CD4-positive, alpha-beta memory T cell (primary cell): ENCODE results near the gene EIF3L. TPM values are rescaled to one million over a fixed set of nuclear protein-coding genes. Genes with fewer than 3 reads are reported as not detected.

ENCODE experiments used
- CTCF ChIA-PET: fragments of 350-600 bp; sonication (Branson Sonifier 250); formaldehyde crosslinking; loops from one replicate; lab custom pipeline; 2021; ENCODE audit warnings: inconsistent platforms; ENCODE audit not compliant: partially characterized antibody; lab: Charles Lee
- POLR2A ChIA-PET: fragments of 350-600 bp; sonication (Branson Sonifier 250); formaldehyde crosslinking; loops from one replicate; lab custom pipeline; 2021; ENCODE audit not compliant: partially characterized antibody; lab: Charles Lee
- DNase-seq, 5 donors: peaks; one replicate each; pipeline versions ENCODE4 v3.0.0 to v3.0.0-alpha.2; 2020 to 2022; ENCODE audit warnings: mixed read lengths in 1 of 5
- H3K27ac ChIP-seq: one replicate; pipeline ENCODE4 v1.7.0; 2013; ENCODE audit warnings: low read depth, low read length
- H3K27me3 ChIP-seq: 2 replicates; pipeline ENCODE4 v1.7.0; 2013; ENCODE audit warnings: mild to moderate bottlenecking, low read length, moderate library complexity; ENCODE audit not compliant: insufficient read depth
- H3K36me3 ChIP-seq: 2 replicates; pipeline ENCODE4 v1.7.0; 2013; ENCODE audit warnings: mild to moderate bottlenecking, low read length, moderate library complexity; ENCODE audit not compliant: insufficient read depth
- H3K4me1 ChIP-seq: 2 replicates; pipeline ENCODE4 v1.7.0; 2013; ENCODE audit warnings: mild to moderate bottlenecking, low read length, moderate library complexity; ENCODE audit not compliant: insufficient read depth
- H3K4me3 ChIP-seq, 2 donors: one replicate each; pipeline ENCODE4 v1.7.0; 2013; ENCODE audit warnings: low read length in 2 of 2, mild to moderate bottlenecking in 1 of 2
- H3K9me3 ChIP-seq, 2 donors: one replicate each; pipeline ENCODE4 v1.7.0; 2013; ENCODE audit warnings: low read length in 2 of 2, control low read depth in 1 of 2; ENCODE audit not compliant: control insufficient read depth in 1 of 2
- H3K27ac Mint-ChIP-seq, 7 donors: one replicate each; pipeline ENCODE4 v1.8.0; 2020 to 2021; ENCODE audit warnings: mixed read lengths in 7 of 7, mild to moderate bottlenecking in 6 of 7, inconsistent platforms in 3 of 7, moderate library complexity in 3 of 7
- H3K27me3 Mint-ChIP-seq, 2 donors: one replicate each; pipeline ENCODE4 v1.8.0; 2020 to 2021; ENCODE audit warnings: mixed read lengths in 2 of 2
- H3K36me3 Mint-ChIP-seq, 2 donors: one replicate each; pipeline ENCODE4 v1.8.0; 2020 to 2021; ENCODE audit warnings: mixed read lengths in 2 of 2, inconsistent platforms in 1 of 2, mild to moderate bottlenecking in 1 of 2
- H3K4me1 Mint-ChIP-seq, 4 donors: one replicate each; pipeline ENCODE4 v1.8.0; 2020 to 2021; ENCODE audit warnings: mixed read lengths in 4 of 4, mild to moderate bottlenecking in 1 of 4
- H3K4me3 Mint-ChIP-seq, 8 donors: one replicate each; pipeline ENCODE4 v1.8.0; 2020 to 2021; ENCODE audit warnings: mixed read lengths in 8 of 8, mild to moderate bottlenecking in 7 of 8, moderate library complexity in 6 of 8, inconsistent platforms in 3 of 8
- H3K9me3 Mint-ChIP-seq, 8 donors: one replicate each; pipeline ENCODE4 v1.8.0; 2020 to 2021; ENCODE audit warnings: mixed read lengths in 8 of 8, mild to moderate bottlenecking in 5 of 8, inconsistent platforms in 3 of 8, moderate library complexity in 1 of 8
- intact Hi-C: fragments of 100-400 bp; cut with micrococcal nuclease; formaldehyde crosslinking; loops from one replicate; pipeline ENCODE4 v1.15.1; 2023
- polyA plus RNA-seq, 2 donors: library from polyadenylated mRNA; unstranded; fragments of 300-500 nt; fragmentation: Illumina TruSeq; gene quantifications; one replicate each; pipeline ENCODE4 v1.2.3, GENCODE V29; 2021
- total RNA-seq, 2 experiments: library from RNA; stranded (reverse); gene quantifications; one replicate each; pipeline ENCODE4 v1.2.3, GENCODE V29; 2021

EIF3L gene
- total and polyA plus RNA-seq, 4 experiments from 2014 or later: 226 to 571 (median 457) TPM

- H3K27me3 ChIP-seq: no peaks in the 10 kb centered on the region
- H3K4me1 ChIP-seq: no peaks in the 10 kb centered on the region
- ChIA-PET POLR2A (interaction anchor here (1.2 kb wide), 1 partner anchor 20 kb away, joined by 3 read pairs; the partner anchor contains the start of gene MICALL1), CTCF (no interaction called here)
- H3K36me3 ChIP-seq: peaks cover 13% of the 10 kb centered on the region
- no peak for DNase-seq
- H3K9me3 Mint-ChIP-seq: peaks cover 0 to 2% (median 0%) of the 10 kb centered on the region in 8 donors
- no peaks in the 10 kb centered on the region for H3K27me3 Mint-ChIP-seq
- peaks cover 0 to 3% (median 0%) of the 10 kb centered on the region in 4 donors for H3K4me1 Mint-ChIP-seq
- no peak overlapping the region for H3K4me3 Mint-ChIP-seq
- intact Hi-C loops: no loop called here
- peaks cover 14 to 44% of the 10 kb centered on the region in 2 donors for H3K36me3 Mint-ChIP-seq
- H3K27ac Mint-ChIP-seq: peak overlapping the region in 1 of 7 donors; percentile 53
- H3K4me3 ChIP-seq: no peak overlapping the region
- no peak overlapping the region for H3K27ac ChIP-seq
- H3K9me3 ChIP-seq: no peaks in the 10 kb centered on the region
These were observed 77.1 kb downstream of the EIF3L start for GRCh38 chr22:37926358-37926757.

- Mint-ChIP-seq H3K27ac (no peak overlapping the region), H3K27me3 (no peaks in the 10 kb centered on the region), H3K9me3 (peaks cover 0 to 2% (median 0%) of the 10 kb centered on the region in 8 donors), H3K4me3 (no peak overlapping the region), H3K36me3 (peaks cover 17 to 43% of the 10 kb centered on the region in 2 donors), H3K4me1 (peaks cover 0 to 3% (median 0%) of the 10 kb centered on the region in 4 donors)
- intact Hi-C loops: no loop called here
- Histone ChIP-seq H3K27ac (no peak overlapping the region), H3K4me3 (no peak overlapping the region), H3K27me3 (no peaks in the 10 kb centered on the region), H3K4me1 (no peaks in the 10 kb centered on the region), H3K36me3 (peaks cover 13% of the 10 kb centered on the region), H3K9me3 (no peaks in the 10 kb centered on the region)
- DNase-seq: no peak
- ChIA-PET POLR2A (interaction anchor here (0.7 to 1.2 kb wide), 3 partner anchors 21 to 83 kb away, joined by 3 read pairs; partner anchors contain the start of genes ANKRD54 and MICALL1), CTCF (no interaction called here)
These were observed 77.8 kb downstream of the EIF3L start for GRCh38 chr22:37926771-37927636.

GRCh38 chr22:37927637-37927936 lies 78.4 kb downstream of the EIF3L start:
- Mint-ChIP-seq H3K4me3 (no peak overlapping the region), H3K27ac (no peak overlapping the region), H3K27me3 (no peaks in the 10 kb centered on the region), H3K36me3 (peaks cover 18 to 45% of the 10 kb centered on the region in 2 donors), H3K9me3 (peaks cover 0 to 2% (median 0%) of the 10 kb centered on the region in 8 donors), H3K4me1 (peaks cover 0 to 3% (median 0%) of the 10 kb centered on the region in 4 donors)
- Histone ChIP-seq H3K9me3 (no peaks in the 10 kb centered on the region), H3K27me3 (no peaks in the 10 kb centered on the region), H3K27ac (no peak overlapping the region), H3K4me1 (no peaks in the 10 kb centered on the region), H3K4me3 (no peak overlapping the region), H3K36me3 (peaks cover 13% of the 10 kb centered on the region)
- POLR2A ChIA-PET: interaction anchor here (0.7 to 1.2 kb wide), 2 partner anchors 21 to 84 kb away, joined by 3 read pairs; partner anchors contain the start of genes ANKRD54 and MICALL1
- CTCF ChIA-PET: interaction anchor here (0.6 kb wide), 1 partner anchor 8 kb away, joined by 3 read pairs; no protein-coding TSS in a partner anchor
- DNase-seq: no peak
- intact Hi-C loops: no loop called here

- Histone ChIP-seq H3K27me3 (no peaks in the 10 kb centered on the region), H3K27ac (no peak overlapping the region), H3K4me3 (no peak overlapping the region), H3K4me1 (peaks cover 11% of the 10 kb centered on the region), H3K9me3 (no peaks in the 10 kb centered on the region), H3K36me3 (peaks cover 13% of the 10 kb centered on the region)
- Mint-ChIP-seq H3K36me3 (peaks cover 14 to 45% of the 10 kb centered on the region in 2 donors), H3K27me3 (no peaks in the 10 kb centered on the region), H3K4me1 (peaks cover 7 to 13% (median 8%) of the 10 kb centered on the region in 4 donors), H3K9me3 (peaks cover 0 to 2% (median 0%) of the 10 kb centered on the region in 8 donors), H3K27ac (peak overlapping the region in 2 of 7 donors; percentile 62 to 63), H3K4me3 (no peak overlapping the region)
- intact Hi-C loops: no loop called here
- ChIA-PET CTCF (no interaction called here), POLR2A (no interaction called here)
- no peak for DNase-seq
These were observed 80.2 kb downstream of the EIF3L start for GRCh38 chr22:37929390-37929789.

GRCh38 chr22:37930270-37930951 lies 81.2 kb downstream of the EIF3L start:
- H3K4me1 ChIP-seq: peaks cover 11% of the 10 kb centered on the region
- H3K27me3 Mint-ChIP-seq: no peaks in the 10 kb centered on the region
- no peak overlapping the region for H3K27ac Mint-ChIP-seq
- peaks cover 11 to 39% of the 10 kb centered on the region in 2 donors for H3K36me3 Mint-ChIP-seq
- intact Hi-C loops: no loop called here
- no peak for DNase-seq
- H3K27me3 ChIP-seq: no peaks in the 10 kb centered on the region
- H3K4me3 ChIP-seq: no peak overlapping the region
- ChIA-PET CTCF (interaction anchor here (1.2 to 5.5 kb wide), 5 partner anchors 18 to 113 kb away, joined by 4 to 42 read pairs (median 8); partner anchors contain the start of gene MICALL1), POLR2A (interaction anchor here (1.5 kb wide), 1 partner anchor 24 kb away, joined by 6 read pairs; the partner anchor contains the start of gene MICALL1)
- peaks cover 13% of the 10 kb centered on the region for H3K36me3 ChIP-seq
- no peak overlapping the region for H3K4me3 Mint-ChIP-seq
- H3K27ac ChIP-seq: no peak overlapping the region
- peaks cover 7 to 13% (median 8%) of the 10 kb centered on the region in 4 donors for H3K4me1 Mint-ChIP-seq
- H3K9me3 Mint-ChIP-seq: peaks cover 0 to 2% (median 0%) of the 10 kb centered on the region in 8 donors
- H3K9me3 ChIP-seq: no peaks in the 10 kb centered on the region

- POLR2A ChIA-PET: interaction anchor here (0.6 to 1.5 kb wide), 2 partner anchors 25 to 98 kb away, joined by 4 to 6 read pairs; partner anchors contain the start of gene MICALL1
- H3K36me3 Mint-ChIP-seq: peaks cover 9 to 37% of the 10 kb centered on the region in 2 donors
- H3K9me3 Mint-ChIP-seq: peaks cover 0 to 2% (median 0%) of the 10 kb centered on the region in 8 donors
- intact Hi-C loops: no loop called here
- H3K9me3 ChIP-seq: no peaks in the 10 kb centered on the region
- no peaks in the 10 kb centered on the region for H3K27me3 ChIP-seq
- H3K36me3 ChIP-seq: peaks cover 13% of the 10 kb centered on the region
- DNase-seq: no peak
- H3K27me3 Mint-ChIP-seq: no peaks in the 10 kb centered on the region
- no peak overlapping the region for H3K27ac ChIP-seq
- H3K4me3 Mint-ChIP-seq: no peak overlapping the region
- peaks cover 11% of the 10 kb centered on the region for H3K4me1 ChIP-seq
- H3K4me3 ChIP-seq: no peak overlapping the region
- H3K27ac Mint-ChIP-seq: peak overlapping the region in 3 of 7 donors; percentile 15 to 91 (median 35)
- CTCF ChIA-PET: interaction anchor here (1.2 to 5.5 kb wide), 5 partner anchors 17 to 113 kb away, joined by 4 to 42 read pairs (median 8); partner anchors contain the start of gene MICALL1
- peaks cover 7 to 13% (median 8%) of the 10 kb centered on the region in 4 donors for H3K4me1 Mint-ChIP-seq
These were observed 81.8 kb downstream of the EIF3L start for GRCh38 chr22:37930952-37931440.
